ENCODE results near the gene NF1. TPM values are rescaled to one million over a fixed set of nuclear protein-coding genes. Genes with fewer than 3 reads are reported as not detected.
"Not testable (repeated sequence)": the region's sequence is repeated elsewhere in the genome, so short reads cannot be mapped to it uniquely, and the experiment has no call there.

NF1 gene
- total RNA-seq, 1 donor from 2014 or later, result 69.9 TPM

GRCh38 chr17:31310260-31310659 lies 215.5 kb downstream of the NF1 start:
- no peak for DNase-seq (ENCODE audit: extremely low spot score, unreplicated experiment)
- no peak overlapping the region for H3K27ac Mint-ChIP-seq
- no peak for TF ChIP-seq CTCF (conservative IDR thresholded peaks at IDR 0.05)

GRCh38 chr17:31310886-31311285 lies 216.1 kb downstream of the NF1 start:
- H3K9me3 Mint-ChIP-seq, result no peaks in the 10 kb centered on the region
- no peak for TF ChIP-seq CTCF (conservative IDR thresholded peaks at IDR 0.05)
- H3K27ac Mint-ChIP-seq, result no peak overlapping the region
- no peaks in the 10 kb centered on the region for H3K27me3 Mint-ChIP-seq
- DNase-seq (ENCODE audit: extremely low spot score, unreplicated experiment), result no peak
- no peak overlapping the region for H3K4me3 Mint-ChIP-seq
- peaks cover 7% of the 10 kb centered on the region for H3K4me1 Mint-ChIP-seq (ENCODE audit: unreplicated experiment)
- peaks cover 13% of the 10 kb centered on the region for H3K36me3 Mint-ChIP-seq

More at GRCh38 chr17:31310260-31310659, 215.5 kb downstream of the NF1 start:
- Mint-ChIP-seq H3K36me3 (peaks cover 17% of the 10 kb centered on the region), H3K9me3 (no peaks in the 10 kb centered on the region), H3K4me1 (ENCODE audit: unreplicated experiment) (peaks cover 7% of the 10 kb centered on the region), H3K27me3 (no peaks in the 10 kb centered on the region), H3K4me3 (no peak overlapping the region)

- TF ChIP-seq CTCF (conservative IDR thresholded peaks at IDR 0.05), result no peak
- no peak overlapping the region for H3K27ac Mint-ChIP-seq
- no peaks in the 10 kb centered on the region for H3K27me3 Mint-ChIP-seq
- peaks cover 12% of the 10 kb centered on the region for H3K36me3 Mint-ChIP-seq
- no peaks in the 10 kb centered on the region for H3K9me3 Mint-ChIP-seq
- DNase-seq (ENCODE audit: extremely low spot score, unreplicated experiment), result no peak
- peaks cover 7% of the 10 kb centered on the region for H3K4me1 Mint-ChIP-seq (ENCODE audit: unreplicated experiment)
- H3K4me3 Mint-ChIP-seq, result no peak overlapping the region
Measured at GRCh38 chr17:31311526-31311925, 216.7 kb downstream of the NF1 start.

- not testable (repeated sequence) for H3K27me3 Mint-ChIP-seq; H3K9me3 Mint-ChIP-seq; H3K4me3 Mint-ChIP-seq; H3K27ac Mint-ChIP-seq; H3K4me1 Mint-ChIP-seq (ENCODE audit: unreplicated experiment); DNase-seq (ENCODE audit: extremely low spot score, unreplicated experiment)
- peaks cover 12% of the 10 kb centered on the region for H3K36me3 Mint-ChIP-seq
Measured at GRCh38 chr17:31312223-31312622, 217.4 kb downstream of the NF1 start.

- TF ChIP-seq CTCF (conservative IDR thresholded peaks at IDR 0.05), result no peak
- Mint-ChIP-seq H3K36me3 (peaks cover 8% of the 10 kb centered on the region), H3K4me3 (no peak within 1 kb of the TSS), H3K4me1 (ENCODE audit: unreplicated experiment) (peaks cover 5% of the 10 kb centered on the region), H3K9me3 (no peaks in the 10 kb centered on the region), H3K27me3 (no peaks in the 10 kb centered on the region), H3K27ac (no peak within 1 kb of the TSS)
- DNase-seq (ENCODE audit: extremely low spot score, unreplicated experiment), result no peak
Measured at GRCh38 chr17:31313982-31314781, 219.4 kb downstream of the NF1 start, which contains the start of gene EVI2B. Gene EVI2B, minus strand, starts transcription at chr17:31314054. Its CDS starts 8,445 bp downstream, at chr17:31305609.

GRCh38 chr17:31314782-31315100 lies 220.0 kb downstream of the NF1 start:
- Mint-ChIP-seq H3K9me3 (no peaks in the 10 kb centered on the region), H3K36me3 (peaks cover 8% of the 10 kb centered on the region), H3K27me3 (no peaks in the 10 kb centered on the region), H3K4me3 (no peak overlapping the region), H3K4me1 (ENCODE audit: unreplicated experiment) (peaks cover 5% of the 10 kb centered on the region), H3K27ac (no peak overlapping the region)
- DNase-seq (ENCODE audit: extremely low spot score, unreplicated experiment), result no peak
- no peak for TF ChIP-seq CTCF (conservative IDR thresholded peaks at IDR 0.05)

Measured in type B pancreatic cell (in vitro differentiated cells).